ENCODE measurements around the gene GALK2. TPM values are rescaled to one million over a fixed set of nuclear protein-coding genes. Genes with fewer than 3 reads are reported as not detected.

The GALK2 gene
- total RNA-seq, 1 donor from 2014 or later, result 23.5 TPM

- intact Hi-C loops (cut with micrococcal nuclease), result no loop called here
- Mint-ChIP-seq H3K9me3 (no peaks in the 10 kb centered on the region), H3K4me1 (ENCODE audit: low read depth) (peaks cover 33% of the 10 kb centered on the region), H3K27me3 (ENCODE audit: insufficient read depth) (no peaks in the 10 kb centered on the region), H3K4me3 (no peak overlapping the region), H3K27ac (no peak overlapping the region), H3K36me3 (ENCODE audit: low read depth) (peaks cover 11% of the 10 kb centered on the region)
- no peak for DNase-seq (ENCODE audit: low spot score)
These were observed 21.3 kb upstream of the GALK2 start for GRCh38 chr15:49148727-49149126.

GRCh38 chr15:49151831-49152230 is 18.2 kb upstream of the GALK2 start:
- no peak for DNase-seq (ENCODE audit: low spot score)
- H3K4me1 Mint-ChIP-seq (ENCODE audit: low read depth), result peaks cover 42% of the 10 kb centered on the region
- no peaks in the 10 kb centered on the region for H3K9me3 Mint-ChIP-seq
- H3K36me3 Mint-ChIP-seq (ENCODE audit: low read depth), result peaks cover 13% of the 10 kb centered on the region
- intact Hi-C loops (cut with micrococcal nuclease), result loop anchor here (10.0 kb wide), 2 partner anchors 913 to 1273 kb away; partner anchors contain the start of gene USP8
- H3K4me3 Mint-ChIP-seq, result no peak overlapping the region
- no peaks in the 10 kb centered on the region for H3K27me3 Mint-ChIP-seq (ENCODE audit: insufficient read depth)
- no peak overlapping the region for H3K27ac Mint-ChIP-seq

- H3K4me1 Mint-ChIP-seq (ENCODE audit: low read depth), result peaks cover 48% of the 10 kb centered on the region
- H3K36me3 Mint-ChIP-seq (ENCODE audit: low read depth), result peaks cover 13% of the 10 kb centered on the region
- peaks cover 2% of the 10 kb centered on the region for H3K27me3 Mint-ChIP-seq (ENCODE audit: insufficient read depth)
- H3K27ac Mint-ChIP-seq, result no peak overlapping the region
- H3K9me3 Mint-ChIP-seq, result no peaks in the 10 kb centered on the region
- DNase-seq (ENCODE audit: low spot score), result no peak
- intact Hi-C loops (cut with micrococcal nuclease), result loop anchor here (10.0 kb wide), 2 partner anchors 912 to 1272 kb away; partner anchors contain the start of gene USP8
- H3K4me3 Mint-ChIP-seq, result peak overlapping the region; percentile 69
These were observed 17.3 kb upstream of the GALK2 start for GRCh38 chr15:49152552-49153312.

GRCh38 chr15:49154359-49154758 is 15.7 kb upstream of the GALK2 start:
- peak overlapping the region; percentile 99 for H3K4me3 Mint-ChIP-seq
- H3K9me3 Mint-ChIP-seq, result no peaks in the 10 kb centered on the region
- H3K4me1 Mint-ChIP-seq (ENCODE audit: low read depth), result peaks cover 48% of the 10 kb centered on the region
- no peak for DNase-seq (ENCODE audit: low spot score)
- intact Hi-C loops (cut with micrococcal nuclease), result loop anchor here (2.0 to 10.0 kb wide), 5 partner anchors 292 to 1270 kb away; partner anchors contain the start of genes DTWD1, FAM227B, GABPB1 and USP8
- peaks cover 3% of the 10 kb centered on the region for H3K27me3 Mint-ChIP-seq (ENCODE audit: insufficient read depth)
- H3K36me3 Mint-ChIP-seq (ENCODE audit: low read depth), result peaks cover 12% of the 10 kb centered on the region
- H3K27ac Mint-ChIP-seq, result peak overlapping the region; percentile 99

- H3K27ac Mint-ChIP-seq, result peak overlapping the region; percentile 99
- no peak for DNase-seq (ENCODE audit: low spot score)
- H3K27me3 Mint-ChIP-seq (ENCODE audit: insufficient read depth), result peaks cover 3% of the 10 kb centered on the region
- H3K36me3 Mint-ChIP-seq (ENCODE audit: low read depth), result peaks cover 12% of the 10 kb centered on the region
- H3K4me1 Mint-ChIP-seq (ENCODE audit: low read depth), result peaks cover 48% of the 10 kb centered on the region
- intact Hi-C loops (cut with micrococcal nuclease), result loop anchor here (1.0 to 10.0 kb wide), 16 partner anchors 16 to 1753 kb away; partner anchors contain the start of genes AP4E1, CEP152, DTWD1 and DUT
- no peaks in the 10 kb centered on the region for H3K9me3 Mint-ChIP-seq
- peak overlapping the region; percentile 99 for H3K4me3 Mint-ChIP-seq
These were observed 15.3 kb upstream of the GALK2 start for GRCh38 chr15:49154799-49155109.

- Mint-ChIP-seq H3K4me3 (peak within 1 kb of the TSS; percentile 99), H3K4me1 (ENCODE audit: low read depth) (peaks cover 47% of the 10 kb centered on the region), H3K36me3 (ENCODE audit: low read depth) (peaks cover 12% of the 10 kb centered on the region), H3K27me3 (ENCODE audit: insufficient read depth) (peaks cover 3% of the 10 kb centered on the region), H3K9me3 (no peaks in the 10 kb centered on the region), H3K27ac (peak within 1 kb of the TSS; percentile 99)
- DNase-seq (ENCODE audit: low spot score), result peak; percentile 93
- intact Hi-C loops (cut with micrococcal nuclease), result loop anchor here (1.0 to 10.0 kb wide), 16 partner anchors 15 to 1752 kb away; partner anchors contain the start of genes AP4E1, CEP152, DTWD1 and DUT
These were observed 14.8 kb upstream of the GALK2 start, which contains the start of gene COPS2 for GRCh38 chr15:49155110-49155833. Gene COPS2, minus strand, starts transcription at chr15:49155599. Its CDS starts 21 bp downstream, at chr15:49155578.

GRCh38 chr15:49155834-49156627 is 14.0 kb upstream of the GALK2 start:
- Mint-ChIP-seq H3K27me3 (ENCODE audit: insufficient read depth) (peaks cover 3% of the 10 kb centered on the region), H3K4me1 (ENCODE audit: low read depth) (peaks cover 44% of the 10 kb centered on the region), H3K36me3 (ENCODE audit: low read depth) (peaks cover 9% of the 10 kb centered on the region), H3K4me3 (peak overlapping the region; percentile 99), H3K27ac (peak overlapping the region; percentile 99), H3K9me3 (no peaks in the 10 kb centered on the region)
- intact Hi-C loops (cut with micrococcal nuclease), result loop anchor here (1.0 to 10.0 kb wide), 16 partner anchors 14 to 1751 kb away; partner anchors contain the start of genes AP4E1, CEP152, DTWD1 and DUT
- no peak for DNase-seq (ENCODE audit: low spot score)

- Mint-ChIP-seq H3K4me1 (ENCODE audit: low read depth) (no peaks in the 10 kb centered on the region), H3K27ac (no peak overlapping the region), H3K4me3 (no peak overlapping the region), H3K27me3 (ENCODE audit: insufficient read depth) (no peaks in the 10 kb centered on the region), H3K9me3 (no peaks in the 10 kb centered on the region), H3K36me3 (ENCODE audit: low read depth) (peaks cover 4% of the 10 kb centered on the region)
- DNase-seq (ENCODE audit: low spot score), result no peak
- intact Hi-C loops (cut with micrococcal nuclease), result no loop called here
These were observed 6.4 kb upstream of the GALK2 start for GRCh38 chr15:49163678-49164077.

GRCh38 chr15:49164865-49165264 is 5.2 kb upstream of the GALK2 start:
- no peak for DNase-seq (ENCODE audit: low spot score)
- no peak overlapping the region for H3K4me3 Mint-ChIP-seq
- H3K9me3 Mint-ChIP-seq, result no peaks in the 10 kb centered on the region
- intact Hi-C loops (cut with micrococcal nuclease), result no loop called here
- peaks cover 4% of the 10 kb centered on the region for H3K36me3 Mint-ChIP-seq (ENCODE audit: low read depth)
- H3K4me1 Mint-ChIP-seq (ENCODE audit: low read depth), result peaks cover 8% of the 10 kb centered on the region
- no peak overlapping the region for H3K27ac Mint-ChIP-seq
- no peaks in the 10 kb centered on the region for H3K27me3 Mint-ChIP-seq (ENCODE audit: insufficient read depth)

- Mint-ChIP-seq H3K27me3 (ENCODE audit: insufficient read depth) (no peaks in the 10 kb centered on the region), H3K27ac (no peak overlapping the region), H3K4me1 (ENCODE audit: low read depth) (peaks cover 31% of the 10 kb centered on the region), H3K36me3 (ENCODE audit: low read depth) (peaks cover 6% of the 10 kb centered on the region), H3K9me3 (no peaks in the 10 kb centered on the region), H3K4me3 (no peak overlapping the region)
- no peak for DNase-seq (ENCODE audit: low spot score)
- intact Hi-C loops (cut with micrococcal nuclease), result no loop called here
These were observed 2.0 kb upstream of the GALK2 start for GRCh38 chr15:49168016-49168415.

- Mint-ChIP-seq H3K27ac (no peak overlapping the region), H3K4me3 (peak overlapping the region; percentile 97), H3K36me3 (ENCODE audit: low read depth) (peaks cover 13% of the 10 kb centered on the region)
These were observed 1.7 kb downstream of the GALK2 start for GRCh38 chr15:49171790-49172189.

GRCh38 chr15:49174902-49175301 is 4.9 kb downstream of the GALK2 start:
- Mint-ChIP-seq H3K27me3 (ENCODE audit: insufficient read depth) (no peaks in the 10 kb centered on the region), H3K27ac (no peak overlapping the region), H3K4me3 (no peak overlapping the region), H3K36me3 (ENCODE audit: low read depth) (peaks cover 17% of the 10 kb centered on the region), H3K4me1 (ENCODE audit: low read depth) (peaks cover 38% of the 10 kb centered on the region), H3K9me3 (no peaks in the 10 kb centered on the region)
- intact Hi-C loops (cut with micrococcal nuclease), result loop anchor here (5.0 kb wide), 1 partner anchor 447 kb away; the partner anchor contains the start of genes DTWD1 and FAM227B
- no peak for DNase-seq (ENCODE audit: low spot score)

More at GRCh38 chr15:49171790-49172189, 1.7 kb downstream of the GALK2 start:
- no peak for DNase-seq (ENCODE audit: low spot score)
- peaks cover 47% of the 10 kb centered on the region for H3K4me1 Mint-ChIP-seq (ENCODE audit: low read depth)
- intact Hi-C loops (cut with micrococcal nuclease), result loop anchor here (5.0 kb wide), 1 partner anchor 451 kb away; the partner anchor contains the start of genes DTWD1 and FAM227B
- H3K27me3 Mint-ChIP-seq (ENCODE audit: insufficient read depth), result no peaks in the 10 kb centered on the region
- H3K9me3 Mint-ChIP-seq, result no peaks in the 10 kb centered on the region
